PC-3 (cell line): ENCODE data around the gene CCDC13. TPM values are rescaled to one million over a fixed set of nuclear protein-coding genes. Genes with fewer than 3 reads are reported as not detected.

Experiments used
- ATAC-seq: fragments of 200-7000 bp; cut with Tn5 transposase; 2 replicates; pipeline ENCODE4 v1.9.1; 2020; ENCODE audit warnings: mild to moderate bottlenecking, moderate library complexity
- BruUV-seq: library from RNA; stranded (reverse); fragments of 400-500 nt; replicated peaks from 2 replicates; lab custom pipeline; 2021; lab: Mats Ljungman, UMichigan
- CTCF ChIA-PET: fragments of 300-600 bp; sonication (Branson Sonifier 250); formaldehyde crosslinking; loops from one replicate; lab custom pipeline; 2022; ENCODE audit warnings: antibody characterized with exemption; lab: Charles Lee
- POLR2A ChIA-PET: fragments of 300-600 bp; sonication (Branson Sonifier 250); formaldehyde crosslinking; loops from one replicate; lab custom pipeline; 2022; ENCODE audit warnings: antibody characterized with exemption; ENCODE audit not compliant: unreplicated experiment; lab: Charles Lee
- DNase-seq: peaks from one replicate; pipeline ENCODE4 v3.0.0-alpha.2; 2015
- H2AFZ ChIP-seq: fragments of 300-600 bp; sonication (generic); 2 replicates; pipeline ENCODE4 v1.6.0; 2016; ENCODE audit warnings: antibody characterized with exemption, low read length
- H3F3A ChIP-seq: fragments of 300-600 bp; sonication (generic); one replicate; pipeline ENCODE4 v1.6.0; 2017; ENCODE audit warnings: antibody characterized with exemption, low read length, control low read depth, mild to moderate bottlenecking; ENCODE audit not compliant: unreplicated experiment
- H3K27ac ChIP-seq: fragments of 300-600 bp; sonication (generic); 2 replicates; pipeline ENCODE4 v1.5.1; 2016; ENCODE audit warnings: mild to moderate bottlenecking, low read length
- H3K27me3 ChIP-seq: fragments of 300-600 bp; sonication (generic); 2 replicates; pipeline ENCODE4 v1.6.1; 2016; ENCODE audit warnings: low read length, mixed read lengths
- H3K36me3 ChIP-seq: fragments of 300-600 bp; sonication (generic); 2 replicates; pipeline ENCODE4 v1.6.1; 2016; ENCODE audit warnings: low read depth, mixed run types, low read length, mixed read lengths
- H3K4me1 ChIP-seq: fragments of 300-600 bp; sonication (generic); 2 replicates; pipeline ENCODE4 v1.5.1; 2016; ENCODE audit warnings: low read length; ENCODE audit not compliant: insufficient read depth
- H3K4me2 ChIP-seq: fragments of 300-600 bp; sonication (generic); 2 replicates; pipeline ENCODE4 v1.6.0; 2016; ENCODE audit warnings: low read length
- H3K4me3 ChIP-seq: fragments of 300-600 bp; sonication (generic); 2 replicates; pipeline ENCODE4 v1.5.1; 2016; ENCODE audit warnings: mild to moderate bottlenecking, low read length, mixed read lengths
- H3K79me2 ChIP-seq: fragments of 300-600 bp; sonication (generic); 2 replicates; pipeline ENCODE4 v1.6.1; 2017; ENCODE audit warnings: low read length, mixed read lengths
- H3K9ac ChIP-seq: fragments of 300-600 bp; sonication (generic); 2 replicates; pipeline ENCODE4 v1.6.0; 2016; ENCODE audit warnings: mild to moderate bottlenecking, low read length
- H3K9me2 ChIP-seq: fragments of 300-600 bp; sonication (generic); replicated peaks from 2 replicates; pipeline ENCODE4 v1.6.1; 2016; ENCODE audit warnings: mixed run types, low read length, mixed read lengths
- H3K9me3 ChIP-seq: fragments of 300-600 bp; sonication (generic); 2 replicates; pipeline ENCODE4 v1.6.1; 2016; ENCODE audit warnings: low read length, mixed read lengths
- H4K20me1 ChIP-seq: fragments of 300-600 bp; sonication (generic); 2 replicates; pipeline ENCODE4 v1.6.1; 2016; ENCODE audit warnings: low read length, mixed read lengths
- EZH2 ChIP-seq: fragments of 300-600 bp; sonication (generic); IDR thresholded peaks from one replicate; pipeline ENCODE4 v1.6.1; 2017; ENCODE audit warnings: antibody characterized with exemption, mild to moderate bottlenecking, low read length; ENCODE audit not compliant: unreplicated experiment
- EZH2phosphoT487 ChIP-seq: fragments of 300-600 bp; sonication (generic); IDR thresholded peaks from 2 replicates; pipeline ENCODE4 v1.6.1; 2018; ENCODE audit warnings: mild to moderate bottlenecking, antibody characterized with exemption, low read length, borderline replicate concordance
- intact Hi-C: fragments of 100-400 bp; cut with micrococcal nuclease; formaldehyde crosslinking; loops from 2 replicates; pipeline ENCODE4 v1.9.0; 2023
- total RNA-seq: library from RNA; depleted of rRNA; stranded (reverse); fragments of >200 nt; gene quantifications from 2 replicates; pipeline ENCODE4 v1.2.3, GENCODE V29; 2014
- TF ChIP-seq, protein P1 (sequence below): fragments of 300-600 bp; sonication (generic); conservative IDR thresholded peaks from 2 replicates; pipeline ENCODE4 v1.5.1; 2017; ENCODE audit warnings: antibody characterized with exemption, low read depth, mild to moderate bottlenecking, low read length

Gene CCDC13
- total RNA-seq, 1 experiment from 2014 or later: 0.47 TPM

DNA sequence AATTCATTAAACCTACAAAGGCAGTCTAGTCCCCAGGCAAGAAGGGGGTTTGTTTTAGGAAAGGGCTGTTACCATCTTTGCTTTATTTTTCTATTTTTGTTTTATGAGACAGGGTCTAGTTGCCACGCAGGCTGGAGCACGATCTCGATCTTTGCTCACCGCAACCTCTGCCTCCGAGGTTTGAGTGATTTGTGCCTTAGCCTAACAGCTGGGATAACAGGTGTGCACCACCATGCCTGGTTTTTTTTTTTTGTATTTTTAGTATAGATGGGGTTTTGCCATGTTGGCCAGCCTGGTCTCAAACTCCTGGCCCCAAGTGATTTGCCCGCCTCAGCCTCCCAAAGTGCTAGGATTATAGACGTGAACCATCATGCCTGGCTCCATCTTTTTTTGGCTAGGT, 26.3 kb upstream of the CCDC13 start:
- Histone ChIP-seq H3F3A (no peaks in the 10 kb centered on the region), H3K27ac (no peak overlapping the region), H3K9ac (no peak overlapping the region), H3K79me2 (peaks cover 68% of the 10 kb centered on the region), H3K36me3 (0 out of 2 replicates have a peak, but pooled peaks cover 3% of the 10 kb centered on the region), H3K4me2 (no peak overlapping the region), H3K4me3 (no peak overlapping the region), H2AFZ (no peak overlapping the region), H3K9me3 (no peaks in the 10 kb centered on the region), H3K4me1 (peaks cover 20% of the 10 kb centered on the region), H4K20me1 (peaks cover 7% of the 10 kb centered on the region; the same call in 1 of the 2 replicates), H3K9me2 (no peaks in the 10 kb centered on the region), H3K27me3 (no peaks in the 10 kb centered on the region)
- DNase-seq: no peak
- TF ChIP-seq, protein P1, sequence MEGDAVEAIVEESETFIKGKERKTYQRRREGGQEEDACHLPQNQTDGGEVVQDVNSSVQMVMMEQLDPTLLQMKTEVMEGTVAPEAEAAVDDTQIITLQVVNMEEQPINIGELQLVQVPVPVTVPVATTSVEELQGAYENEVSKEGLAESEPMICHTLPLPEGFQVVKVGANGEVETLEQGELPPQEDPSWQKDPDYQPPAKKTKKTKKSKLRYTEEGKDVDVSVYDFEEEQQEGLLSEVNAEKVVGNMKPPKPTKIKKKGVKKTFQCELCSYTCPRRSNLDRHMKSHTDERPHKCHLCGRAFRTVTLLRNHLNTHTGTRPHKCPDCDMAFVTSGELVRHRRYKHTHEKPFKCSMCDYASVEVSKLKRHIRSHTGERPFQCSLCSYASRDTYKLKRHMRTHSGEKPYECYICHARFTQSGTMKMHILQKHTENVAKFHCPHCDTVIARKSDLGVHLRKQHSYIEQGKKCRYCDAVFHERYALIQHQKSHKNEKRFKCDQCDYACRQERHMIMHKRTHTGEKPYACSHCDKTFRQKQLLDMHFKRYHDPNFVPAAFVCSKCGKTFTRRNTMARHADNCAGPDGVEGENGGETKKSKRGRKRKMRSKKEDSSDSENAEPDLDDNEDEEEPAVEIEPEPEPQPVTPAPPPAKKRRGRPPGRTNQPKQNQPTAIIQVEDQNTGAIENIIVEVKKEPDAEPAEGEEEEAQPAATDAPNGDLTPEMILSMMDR: no peak
- no peak for TF ChIP-seq EZH2phosphoT487
- no peak for TF ChIP-seq EZH2
- CTCF ChIA-PET: no interaction called here
- POLR2A ChIA-PET: no interaction called here
- BruUV-seq: no TSS peak
- no peak for ATAC-seq
- intact Hi-C loops: no loop called here

DNA sequence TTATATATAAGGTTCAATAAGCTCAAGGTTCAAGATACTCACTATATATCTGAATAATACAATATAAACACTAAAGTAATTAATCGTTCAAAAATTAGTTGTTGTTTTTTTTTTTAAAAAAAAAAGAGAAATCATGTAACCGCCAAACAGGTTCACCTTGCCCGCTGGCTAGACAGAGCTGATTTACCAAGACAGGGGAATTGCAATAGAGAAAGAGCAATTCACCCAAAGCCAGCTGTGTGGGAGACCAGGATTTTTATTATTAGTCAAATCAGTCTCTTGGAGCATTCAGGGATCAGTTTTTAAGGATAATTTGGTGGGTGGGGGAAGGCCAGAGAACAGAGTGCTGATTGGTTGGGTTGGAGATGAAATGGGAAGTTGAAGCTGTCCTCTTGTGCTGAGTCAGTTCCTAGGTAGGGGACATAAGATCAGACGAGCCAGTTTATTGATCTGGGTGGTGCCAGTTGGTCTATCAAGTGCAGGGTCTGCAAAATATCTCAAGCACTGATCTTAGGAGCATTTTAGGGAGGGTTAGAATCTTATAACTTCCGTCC, 23.4 kb upstream of the CCDC13 start:
- H3K9ac ChIP-seq: no peak overlapping the region
- H4K20me1 ChIP-seq: no peaks in the 10 kb centered on the region
- H3F3A ChIP-seq: no peaks in the 10 kb centered on the region
- CTCF ChIA-PET: no interaction called here
- no peak overlapping the region for H3K4me3 ChIP-seq
- H3K4me1 ChIP-seq: peaks cover under 1% of the 10 kb centered on the region; the same call in 1 of the 2 replicates
- intact Hi-C loops: no loop called here
- H2AFZ ChIP-seq: no peak overlapping the region
- POLR2A ChIA-PET: interaction anchor here (0.5 to 0.7 kb wide), 2 partner anchors 8 to 10 kb away, joined by 3 to 6 read pairs; no protein-coding TSS in a partner anchor
- H3K27ac ChIP-seq: no peak overlapping the region
- TF ChIP-seq, protein P1: no peak
- TF ChIP-seq EZH2phosphoT487: no peak
- TF ChIP-seq EZH2: no peak
- H3K9me2 ChIP-seq: no peaks in the 10 kb centered on the region
- BruUV-seq: no TSS peak
- DNase-seq: no peak
- H3K4me2 ChIP-seq: no peak overlapping the region
- H3K9me3 ChIP-seq: no peaks in the 10 kb centered on the region
- H3K79me2 ChIP-seq: peaks cover 50% of the 10 kb centered on the region
- no peaks in the 10 kb centered on the region for H3K27me3 ChIP-seq
- ATAC-seq: no peak
- peaks cover 6% of the 10 kb centered on the region; the same call in 1 of the 2 replicates for H3K36me3 ChIP-seq

DNA sequence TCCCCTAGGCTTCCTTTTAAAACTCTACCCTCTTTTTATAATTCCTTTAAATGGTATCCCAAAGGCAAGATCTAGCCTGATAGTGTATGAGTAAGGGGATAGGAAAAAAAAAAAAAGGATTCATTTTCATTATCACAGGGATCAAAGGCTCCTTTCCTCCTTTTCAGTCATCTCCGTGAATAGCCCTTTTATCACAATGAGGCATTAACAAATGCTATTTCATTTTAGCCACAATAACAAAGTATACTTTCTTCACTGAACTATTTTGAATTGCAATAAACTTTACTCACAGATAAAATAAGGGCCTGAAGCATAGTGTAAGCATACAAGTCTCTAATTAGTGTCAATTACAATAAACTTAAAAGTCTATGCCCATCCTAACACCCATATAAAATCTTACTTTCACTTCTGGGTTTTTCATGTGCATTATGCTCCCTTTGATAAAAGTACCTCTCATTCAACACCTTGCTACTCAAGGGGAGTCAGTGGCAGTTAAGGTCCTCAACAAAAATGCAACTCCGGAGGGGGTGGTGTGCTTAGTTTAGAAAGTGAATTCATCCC, 22.6 kb upstream of the CCDC13 start:
- Histone ChIP-seq H3K4me3 (no peak overlapping the region), H2AFZ (no peak overlapping the region), H3K79me2 (peaks cover 44% of the 10 kb centered on the region), H3K4me2 (no peak overlapping the region), H3K4me1 (no peaks in the 10 kb centered on the region), H3K9ac (no peak overlapping the region), H3K9me3 (no peaks in the 10 kb centered on the region), H3F3A (no peaks in the 10 kb centered on the region), H3K9me2 (no peaks in the 10 kb centered on the region), H4K20me1 (no peaks in the 10 kb centered on the region), H3K36me3 (peaks cover 6% of the 10 kb centered on the region; the same call in 1 of the 2 replicates), H3K27me3 (no peaks in the 10 kb centered on the region), H3K27ac (no peak overlapping the region)
- TF ChIP-seq EZH2 (no peak), EZH2phosphoT487 (no peak)
- TF ChIP-seq, protein P1: no peak
- DNase-seq (no peak), ATAC-seq (no peak)
- intact Hi-C loops: no loop called here
- ChIA-PET POLR2A (interaction anchor here (0.7 kb wide), 1 partner anchor 11 kb away, joined by 6 read pairs; no protein-coding TSS in a partner anchor), CTCF (no interaction called here)
- BruUV-seq: no TSS peak
